ENCODE data around the gene GSE1.

GRCh38 chr16:85649411-85650134 is 36.5 kb downstream of the GSE1 start:
- TF ChIP-seq CTCF (IDR thresholded peaks at IDR 0.05) = no peak
- TF ChIP-seq POLR2A (IDR thresholded peaks at IDR 0.05) = no peak

All from right lobe of liver (tissue), 4 donors.